Measurements from ENCODE around the gene AGBL4. TPM values are rescaled to one million over a fixed set of nuclear protein-coding genes. Genes with fewer than 3 reads are reported as not detected.

The AGBL4 gene
- total and polyA plus RNA-seq, 2 of the 13 experiments (the other 11 are each of a cell fraction or from before 2014, with no cell fraction given): not detected

- TF ChIP-seq PBX2 (CRISPR knock-in tag; IDR thresholded peaks at IDR 0.05) (no peak), NCOA1 (CRISPR knock-in tag; IDR thresholded peaks at IDR 0.05) (no peak), ZNF232 (CRISPR knock-in tag; IDR thresholded peaks at IDR 0.05; ENCODE audit: borderline replicate concordance) (no peak), SNAPC2 (CRISPR knock-in tag; IDR thresholded peaks at IDR 0.05) (no peak), ZNF12 (CRISPR knock-in tag; IDR thresholded peaks at IDR 0.05) (no peak), ZNF607 (CRISPR knock-in tag; IDR thresholded peaks at IDR 0.05; ENCODE audit: borderline replicate concordance) (no peak)
Measured at GRCh38 chr1:48988633-48989197, 1035.0 kb downstream of the AGBL4 start (continued).

GRCh38 chr1:48979940-48980339 lies 1043.8 kb downstream of the AGBL4 start:
- POLR2A ChIA-PET: no interaction called here

More at GRCh38 chr1:48979940-48980339, 1043.8 kb downstream of the AGBL4 start:
- intact Hi-C loops (cut with micrococcal nuclease; ENCODE audit: unreplicated experiment): no loop called here
- Histone ChIP-seq H3K36me3 (replicated peaks in 1 of 2; ENCODE audit: control insufficient read depth in 1 of 2, insufficient read depth in 2 of 2, low read length in 2 of 2) (no peaks in the 10 kb centered on the region), H3K4me2 (ENCODE audit: low read depth, low read length) (no peak overlapping the region), H3K4me3 (replicated peaks in 1 of 3; ENCODE audit: insufficient read depth in 1 of 3, low read depth in 2 of 3, low read length in 3 of 3) (no peak overlapping the region), H4K20me1 (ENCODE audit: insufficient read depth, low read length) (no peaks in the 10 kb centered on the region), H2AFZ (ENCODE audit: low read length) (no peak overlapping the region), H3K9me3 (ENCODE audit: low read length) (peaks cover 19% of the 10 kb centered on the region), H3K27me3 (ENCODE audit: control insufficient read depth in 1 of 2, insufficient read depth in 2 of 2, low read length in 2 of 2) (no peaks in the 10 kb centered on the region), H3K79me2 (ENCODE audit: insufficient read depth, low read length) (no peaks in the 10 kb centered on the region), H3K4me1 (ENCODE audit: insufficient read depth, low read length) (no peaks in the 10 kb centered on the region), H3K9ac (ENCODE audit: insufficient read depth, low read depth, low read length) (no peak overlapping the region), H3K27ac (ENCODE audit: extremely low read length, insufficient read depth, low read length) (no peak overlapping the region)
- WGBS (ENCODE audit: low lambda C conversion rate): 40% methylated on average over 1 of the region's 1 CpG
- CTCF ChIA-PET (ENCODE audit: low intra/inter-chr PET ratio, low total read pairs): no interaction called here
- no peak for ATAC-seq
- no peak for FAIRE-seq
- peak; percentile 32 to 33; a peak in 1 of 4 replicates for TF ChIP-seq MAFK (conservative IDR thresholded peaks at IDR 0.05 in 1 of 2, IDR thresholded peaks at IDR 0.05 in 1 of 2; ENCODE audit: low read length in 2 of 2)
- TF ChIP-seq TFAP4 (IDR thresholded peaks at IDR 0.05; ENCODE audit: borderline replicate concordance, low read depth): no peak
- no peak for DNase-seq (ENCODE audit: low spot score)
- BruUV-seq (replicated peaks): no TSS peak
- in situ Hi-C loops (cut with HindIII; ENCODE audit: extremely low pct_ligation_motif_present, low pct_unique_long_range_greater_than_20kb): no loop called here
